Measurements from ENCODE around the gene ICAM2. TPM values are rescaled to one million over a fixed set of nuclear protein-coding genes. Genes with fewer than 3 reads are reported as not detected.

Gene ICAM2
- total RNA-seq, 6 donors from 2014 or later: 27.2 to 114 (median 82.0) TPM

- ATAC-seq (ENCODE audit: low FRiP score in 2 of 2) (peak in 1 of 2 donors; percentile 54), DNase-seq (peak in 1 of 2 donors; percentile 55)
- Histone ChIP-seq H3K27ac (peak overlapping the region; percentile 70 to 86 (median 81)), H3K4me3 (peak overlapping the region; percentile 25 to 49 (median 35)), H3K36me3 (peaks cover 0 to 31% (median 12%) of the 10 kb centered on the region in 4 donors), H3K9me3 (no peaks in the 10 kb centered on the region), H3K4me1 (peaks cover 51 to 63% (median 57%) of the 10 kb centered on the region in 4 donors), H3K27me3 (no peaks in the 10 kb centered on the region)
- TF ChIP-seq CTCF (IDR thresholded peaks at IDR 0.05) (no peak), POLR2A (IDR thresholded peaks at IDR 0.05) (peak in 2 of 4 donors; percentile 15 to 30), POLR2AphosphoS5 (IDR thresholded peaks at IDR 0.05) (peak; percentile 91 to 93), EP300 (IDR thresholded peaks at IDR 0.05) (peak; percentile 10 to 96 (median 78))
- WGBS, 2 donors: 60% methylated on average over 6 to 13 of the region's 13 CpGs
Measured at GRCh38 chr17:64006361-64007088, 13.9 kb downstream of the ICAM2 start.

- TF ChIP-seq EP300 (IDR thresholded peaks at IDR 0.05) (no peak), POLR2AphosphoS5 (IDR thresholded peaks at IDR 0.05) (peak in 1 of 2 donors; percentile 68)
- Histone ChIP-seq H3K4me1 (peaks cover 54 to 71% (median 65%) of the 10 kb centered on the region in 4 donors), H3K27ac (peak overlapping the region; percentile 70 to 86 (median 81)), H3K4me3 (peak overlapping the region; percentile 25 to 49 (median 35)), H3K27me3 (no peaks in the 10 kb centered on the region), H3K9me3 (no peaks in the 10 kb centered on the region), H3K36me3 (peaks cover 0 to 31% (median 12%) of the 10 kb centered on the region in 4 donors)
- ATAC-seq (ENCODE audit: low FRiP score in 2 of 2) (peak in 1 of 2 donors; percentile 50), DNase-seq (peak in 1 of 2 donors; percentile 72)
- WGBS, 2 donors: 30 to 35% methylated on average over 6 of the region's 6 CpGs
Measured at GRCh38 chr17:64005734-64006167, 14.7 kb downstream of the ICAM2 start.

GRCh38 chr17:64004903-64005733, 15.3 kb downstream of the ICAM2 start:
- Histone ChIP-seq H3K4me3 (peak overlapping the region in 3 of 4 donors; percentile 25 to 49 (median 34)), H3K9me3 (no peaks in the 10 kb centered on the region), H3K36me3 (peaks cover 0 to 31% (median 12%) of the 10 kb centered on the region in 4 donors), H3K4me1 (peaks cover 52 to 72% (median 63%) of the 10 kb centered on the region in 4 donors), H3K27me3 (no peaks in the 10 kb centered on the region), H3K27ac (peak overlapping the region; percentile 30 to 86 (median 76))
- TF ChIP-seq POLR2A (IDR thresholded peaks at IDR 0.05): no peak
- no peak for TF ChIP-seq CTCF (IDR thresholded peaks at IDR 0.05)
- no peak for TF ChIP-seq POLR2AphosphoS5 (IDR thresholded peaks at IDR 0.05)
- TF ChIP-seq EP300 (IDR thresholded peaks at IDR 0.05): no peak
- ATAC-seq (ENCODE audit: low FRiP score in 2 of 2): no peak
- peak in 1 of 2 donors; percentile 41 for DNase-seq
- WGBS, 2 donors: 65 to 68% methylated on average over 10 to 19 of the region's 19 CpGs

GRCh38 chr17:64004218-64004770, 16.1 kb downstream of the ICAM2 start:
- H3K9me3 ChIP-seq: no peaks in the 10 kb centered on the region
- peak overlapping the region in 3 of 4 donors; percentile 70 to 86 (median 83) for H3K27ac ChIP-seq
- peaks cover 44 to 73% (median 55%) of the 10 kb centered on the region in 4 donors for H3K4me1 ChIP-seq
- no peaks in the 10 kb centered on the region for H3K27me3 ChIP-seq
- peak overlapping the region in 1 of 4 donors; percentile 49 for H3K4me3 ChIP-seq
- ATAC-seq (ENCODE audit: low FRiP score in 2 of 2) (no peak), DNase-seq (no peak)
- WGBS, 2 donors: 92 to 93% methylated on average over 7 of the region's 7 CpGs
- TF ChIP-seq EP300 (IDR thresholded peaks at IDR 0.05) (no peak), POLR2AphosphoS5 (IDR thresholded peaks at IDR 0.05) (no peak), POLR2A (IDR thresholded peaks at IDR 0.05) (no peak), CTCF (IDR thresholded peaks at IDR 0.05) (no peak)
- H3K36me3 ChIP-seq: peaks cover 0 to 31% (median 12%) of the 10 kb centered on the region in 4 donors
